ENCODE results near the gene SLC29A3.
A peak's percentile ranks its signal among the peaks of the same experiment; 100 is the strongest.
"Not testable (repeated sequence)": the region's sequence is repeated elsewhere in the genome, so short reads cannot be mapped to it uniquely, and the experiment has no call there.

SLC29A3 gene

DNA sequence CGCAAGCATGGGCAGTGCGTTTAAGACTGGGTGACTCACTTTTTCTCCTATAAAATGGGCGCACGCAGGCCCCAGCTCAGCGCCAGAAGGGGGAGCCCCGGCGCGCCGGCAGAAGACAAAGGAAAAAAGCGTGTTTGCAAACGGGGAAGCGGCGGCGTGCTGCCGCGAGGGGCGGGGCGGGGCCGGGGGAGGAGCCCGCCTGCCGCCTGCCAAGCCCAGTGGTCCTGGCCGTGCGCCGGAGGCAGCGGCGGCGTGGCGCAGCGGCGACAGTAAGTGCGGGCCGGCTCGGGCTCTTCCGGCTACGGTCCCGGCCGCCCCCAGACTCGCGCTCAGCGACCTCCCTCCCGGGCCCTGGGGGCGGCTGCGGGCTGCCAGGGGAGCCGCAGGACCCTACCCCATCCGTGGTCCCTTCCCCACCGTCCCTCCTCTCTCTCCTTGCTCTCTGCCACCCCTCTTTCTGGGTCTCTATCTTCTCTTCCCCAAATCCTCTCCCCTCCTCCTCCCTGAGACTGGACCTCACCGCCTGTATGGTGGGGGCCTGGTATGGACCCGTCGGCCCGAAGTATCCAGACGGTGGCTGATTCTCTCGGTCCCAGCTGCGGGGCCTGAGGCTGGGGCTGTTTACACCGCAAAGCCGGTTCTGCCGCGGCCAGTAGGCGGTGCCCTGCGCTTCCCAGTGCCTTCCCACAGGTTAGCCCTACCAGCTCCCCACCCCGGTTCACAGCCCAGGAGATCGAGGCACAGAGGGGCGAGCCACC, at the start of gene SLC29A3:
SLC29A3 (plus strand) TSS at position 218 of the 758 bp plus-strand sequence; CDS start at position 269, 51 bp downstream.
- peak; percentile 86 for DNase-seq (ENCODE audit: low read depth)
- H3K4me3 ChIP-seq (ENCODE audit: low read length), result peak within 1 kb of the TSS; percentile 58
- TF ChIP-seq, protein P1, sequence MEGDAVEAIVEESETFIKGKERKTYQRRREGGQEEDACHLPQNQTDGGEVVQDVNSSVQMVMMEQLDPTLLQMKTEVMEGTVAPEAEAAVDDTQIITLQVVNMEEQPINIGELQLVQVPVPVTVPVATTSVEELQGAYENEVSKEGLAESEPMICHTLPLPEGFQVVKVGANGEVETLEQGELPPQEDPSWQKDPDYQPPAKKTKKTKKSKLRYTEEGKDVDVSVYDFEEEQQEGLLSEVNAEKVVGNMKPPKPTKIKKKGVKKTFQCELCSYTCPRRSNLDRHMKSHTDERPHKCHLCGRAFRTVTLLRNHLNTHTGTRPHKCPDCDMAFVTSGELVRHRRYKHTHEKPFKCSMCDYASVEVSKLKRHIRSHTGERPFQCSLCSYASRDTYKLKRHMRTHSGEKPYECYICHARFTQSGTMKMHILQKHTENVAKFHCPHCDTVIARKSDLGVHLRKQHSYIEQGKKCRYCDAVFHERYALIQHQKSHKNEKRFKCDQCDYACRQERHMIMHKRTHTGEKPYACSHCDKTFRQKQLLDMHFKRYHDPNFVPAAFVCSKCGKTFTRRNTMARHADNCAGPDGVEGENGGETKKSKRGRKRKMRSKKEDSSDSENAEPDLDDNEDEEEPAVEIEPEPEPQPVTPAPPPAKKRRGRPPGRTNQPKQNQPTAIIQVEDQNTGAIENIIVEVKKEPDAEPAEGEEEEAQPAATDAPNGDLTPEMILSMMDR (IDR thresholded peaks at IDR 0.05; ENCODE audit: insufficient read depth, low read depth, low read length, missing control alignments), result peak; percentile 79

DNA sequence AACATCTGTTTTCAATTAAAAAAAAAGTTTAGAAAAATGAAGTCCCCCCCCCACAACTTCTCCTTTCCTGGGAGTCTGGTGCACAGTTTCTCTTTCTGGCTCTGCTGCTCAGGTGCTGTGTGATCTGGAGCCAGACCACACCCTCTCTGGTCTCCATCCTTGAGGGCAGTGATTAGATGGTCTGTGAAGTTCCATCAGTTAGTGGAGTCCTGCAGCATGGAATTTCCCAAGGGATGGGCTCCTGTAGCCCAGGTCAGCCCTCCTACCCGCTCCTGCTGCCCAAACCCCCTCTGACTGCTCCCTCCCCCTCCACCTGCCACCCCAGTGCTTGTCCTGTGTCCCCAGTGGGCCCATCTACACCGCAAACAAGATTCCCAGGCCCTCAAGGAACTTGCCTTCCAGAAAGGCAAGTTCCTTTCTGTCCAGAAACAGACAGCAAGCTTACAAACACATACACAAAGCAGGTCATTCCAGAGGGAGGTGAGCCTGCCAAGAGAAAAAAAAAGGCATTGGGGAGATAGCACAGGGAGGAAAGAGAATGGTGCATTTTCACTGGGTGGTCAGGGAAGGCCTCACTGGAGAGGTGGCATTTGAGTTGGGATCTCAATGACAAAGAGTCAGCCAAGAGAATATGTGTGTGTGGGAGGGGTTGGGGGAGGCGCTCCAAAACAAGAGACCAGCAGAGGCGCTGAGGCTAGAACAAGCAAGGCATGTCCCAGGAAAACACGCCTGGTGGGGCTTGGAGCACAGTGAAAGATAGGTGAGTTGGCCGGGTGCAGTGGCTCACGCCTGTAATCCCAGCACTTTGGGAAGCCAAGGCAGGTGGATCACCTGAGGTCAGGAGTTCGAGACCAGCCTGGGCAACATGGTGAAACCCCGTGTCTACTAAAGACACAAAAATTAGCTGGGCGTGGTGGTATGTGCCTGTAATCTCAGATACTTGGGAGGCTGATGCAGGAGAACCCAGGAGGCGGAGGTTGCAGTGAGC, 49.5 kb upstream of the SLC29A3 start:
- TF ChIP-seq, protein P1 (IDR thresholded peaks at IDR 0.05; ENCODE audit: insufficient read depth, low read depth, low read length, missing control alignments), result no peak

GRCh38 chr10:71270301-71271220, 48.5 kb upstream of the SLC29A3 start:
- TF ChIP-seq, protein P1 (IDR thresholded peaks at IDR 0.05; ENCODE audit: insufficient read depth, low read depth, low read length, missing control alignments), result peak; percentile 71
- H3K4me3 ChIP-seq (ENCODE audit: low read length), result no peak overlapping the region
- peak; percentile 65 for DNase-seq (ENCODE audit: low read depth)

More for the DNA sequence above, 49.5 kb upstream of the SLC29A3 start:
- H3K4me3 ChIP-seq (ENCODE audit: low read length), result no peak overlapping the region
- DNase-seq (ENCODE audit: low read depth), result no peak

GRCh38 chr10:71271662-71272055, 47.4 kb upstream of the SLC29A3 start:
- no peak overlapping the region for H3K4me3 ChIP-seq (ENCODE audit: low read length)
- DNase-seq (ENCODE audit: low read depth), result no peak
- TF ChIP-seq, protein P1 (IDR thresholded peaks at IDR 0.05; ENCODE audit: insufficient read depth, low read depth, low read length, missing control alignments), result no peak

GRCh38 chr10:71272056-71272771, 46.8 kb upstream of the SLC29A3 start:
- H3K4me3 ChIP-seq (ENCODE audit: low read length), result no peak overlapping the region
- peak; percentile 44 for DNase-seq (ENCODE audit: low read depth)
- TF ChIP-seq, protein P1 (IDR thresholded peaks at IDR 0.05; ENCODE audit: insufficient read depth, low read depth, low read length, missing control alignments), result no peak

DNA sequence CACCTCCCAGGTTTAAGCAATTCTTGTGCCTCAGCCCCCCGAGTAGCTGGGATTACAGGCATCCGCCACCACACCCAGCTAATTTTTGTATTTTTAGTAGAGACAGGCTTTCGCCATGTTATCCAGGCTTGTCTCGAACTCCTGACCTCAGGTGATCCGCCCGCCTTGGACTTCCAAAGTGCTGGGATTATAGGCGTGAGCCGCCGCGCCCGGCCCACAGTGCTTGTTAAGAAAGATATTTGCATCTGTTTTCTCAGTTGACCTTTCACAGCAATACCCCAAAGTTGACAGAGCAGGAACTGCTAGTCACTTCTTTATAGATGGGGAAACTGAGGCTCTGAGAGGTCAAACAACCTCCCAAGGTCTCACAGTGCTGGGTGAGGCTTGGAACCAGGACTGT, 46.1 kb upstream of the SLC29A3 start:
- DNase-seq (ENCODE audit: low read depth); H3K4me3 ChIP-seq (ENCODE audit: low read length): not testable (repeated sequence)

Data from epithelial cell of esophagus (primary cell).